ENCODE results near the gene CYCS. TPM values are rescaled to one million over a fixed set of nuclear protein-coding genes. Genes with fewer than 3 reads are reported as not detected.
"Not testable (repeated sequence)": the region's sequence is repeated elsewhere in the genome, so short reads cannot be mapped to it uniquely, and the experiment has no call there.

CYCS gene
- total RNA-seq, 2 experiments from 2014 or later, result 126 to 131 TPM

DNA sequence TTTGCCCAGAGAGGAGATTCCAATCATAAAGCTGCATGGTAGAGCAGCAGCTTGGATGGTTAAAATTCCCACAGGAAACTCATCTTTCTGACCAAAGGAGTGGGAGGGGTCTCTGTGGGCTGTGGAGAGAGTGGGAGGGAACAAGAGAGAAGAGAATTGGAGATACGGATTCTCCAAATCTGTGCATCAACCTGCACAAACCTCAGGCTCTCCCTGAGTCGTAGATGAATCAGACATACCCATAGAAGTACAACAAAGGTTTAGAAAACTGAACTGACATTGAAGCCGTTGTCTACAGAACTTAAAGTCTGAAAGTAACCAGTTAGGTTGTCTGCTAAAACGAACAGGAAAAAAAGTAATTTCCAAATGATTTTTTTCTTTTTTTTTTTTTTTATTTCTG lies 41.9 kb downstream of the CYCS start:
- Mint-ChIP-seq H3K27ac (no peak overlapping the region), H3K27me3 (peaks cover 3% of the 10 kb centered on the region), H3K4me3 (no peak overlapping the region), H3K9me3 (no peaks in the 10 kb centered on the region), H3K36me3 (ENCODE audit: low read depth) (no peaks in the 10 kb centered on the region), H3K4me1 (ENCODE audit: low read depth) (no peaks in the 10 kb centered on the region)
- DNase-seq (no peak), ATAC-seq (ENCODE audit: poor library complexity) (no peak)
- H3K4me1 ChIP-seq (ENCODE audit: insufficient read depth, low read length), result no peaks in the 10 kb centered on the region
- no peak overlapping the region for H3K4me3 ChIP-seq (ENCODE audit: low read length)
- TF ChIP-seq, protein P1, sequence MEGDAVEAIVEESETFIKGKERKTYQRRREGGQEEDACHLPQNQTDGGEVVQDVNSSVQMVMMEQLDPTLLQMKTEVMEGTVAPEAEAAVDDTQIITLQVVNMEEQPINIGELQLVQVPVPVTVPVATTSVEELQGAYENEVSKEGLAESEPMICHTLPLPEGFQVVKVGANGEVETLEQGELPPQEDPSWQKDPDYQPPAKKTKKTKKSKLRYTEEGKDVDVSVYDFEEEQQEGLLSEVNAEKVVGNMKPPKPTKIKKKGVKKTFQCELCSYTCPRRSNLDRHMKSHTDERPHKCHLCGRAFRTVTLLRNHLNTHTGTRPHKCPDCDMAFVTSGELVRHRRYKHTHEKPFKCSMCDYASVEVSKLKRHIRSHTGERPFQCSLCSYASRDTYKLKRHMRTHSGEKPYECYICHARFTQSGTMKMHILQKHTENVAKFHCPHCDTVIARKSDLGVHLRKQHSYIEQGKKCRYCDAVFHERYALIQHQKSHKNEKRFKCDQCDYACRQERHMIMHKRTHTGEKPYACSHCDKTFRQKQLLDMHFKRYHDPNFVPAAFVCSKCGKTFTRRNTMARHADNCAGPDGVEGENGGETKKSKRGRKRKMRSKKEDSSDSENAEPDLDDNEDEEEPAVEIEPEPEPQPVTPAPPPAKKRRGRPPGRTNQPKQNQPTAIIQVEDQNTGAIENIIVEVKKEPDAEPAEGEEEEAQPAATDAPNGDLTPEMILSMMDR (IDR thresholded peaks at IDR 0.05), result no peak
- ChIA-PET CTCF (interaction anchor here (1.7 kb wide), 1 partner anchor 10 kb away, joined by 5 read pairs; no protein-coding TSS in a partner anchor), POLR2A (no interaction called here)
- H3K9me3 ChIP-seq (ENCODE audit: control insufficient read depth in 1 of 2, insufficient read depth in 1 of 2, low read length in 2 of 2), result no peaks in the 10 kb centered on the region
- no peaks in the 10 kb centered on the region for H3K36me3 ChIP-seq (ENCODE audit: insufficient read depth, low read length)
- intact Hi-C loops (cut with DNase I, micrococcal nuclease), result no loop called here
- no peaks in the 10 kb centered on the region for H3K27me3 ChIP-seq (ENCODE audit: control insufficient read depth in 1 of 2, insufficient read depth in 2 of 2, low read length in 2 of 2)
- no peak overlapping the region for H3K27ac ChIP-seq (ENCODE audit: low read depth in 1 of 2, low read length in 2 of 2)

DNA sequence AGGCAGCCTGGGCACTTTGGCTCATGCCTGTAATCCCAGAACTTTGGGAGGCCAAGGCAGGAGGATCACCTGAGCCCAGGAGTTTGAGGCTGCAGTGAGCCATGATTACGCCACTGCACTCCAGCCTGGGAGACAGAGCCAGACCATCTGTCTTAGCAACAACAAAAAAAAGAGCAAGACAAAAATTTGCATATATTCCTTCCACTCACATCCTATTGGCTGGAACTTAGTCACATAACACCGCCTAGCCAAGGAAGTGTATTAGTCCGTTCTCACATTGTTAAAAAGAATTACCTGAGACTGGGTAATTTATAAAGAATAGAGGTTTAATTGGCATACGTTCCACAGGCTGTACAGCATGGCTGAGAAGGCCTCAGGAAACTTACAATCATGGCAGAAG lies 43.0 kb downstream of the CYCS start:
- CTCF ChIA-PET; H3K9me3 ChIP-seq (ENCODE audit: control insufficient read depth in 1 of 2, insufficient read depth in 1 of 2, low read length in 2 of 2); POLR2A ChIA-PET: not testable (repeated sequence)

DNA sequence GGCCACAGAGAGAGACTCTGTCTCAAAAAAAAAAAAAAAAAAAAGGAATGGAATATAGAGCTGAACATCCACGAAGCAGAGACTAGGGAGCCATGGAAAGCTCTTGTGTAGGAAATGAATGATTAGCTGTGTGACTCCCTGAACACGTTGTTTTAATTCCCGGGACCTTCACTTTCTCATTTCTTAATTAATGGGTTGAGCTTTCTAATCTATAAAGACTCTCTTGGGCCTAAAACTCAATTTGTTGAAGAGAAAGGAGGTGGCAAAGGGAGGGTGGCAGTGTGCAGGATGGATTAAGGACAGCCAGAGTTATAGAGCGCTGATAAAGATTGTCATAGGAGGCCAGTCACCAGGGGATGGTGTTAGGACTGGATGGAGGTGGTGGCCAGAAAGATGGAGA lies 48.0 kb downstream of the CYCS start:
- Mint-ChIP-seq H3K9me3 (no peaks in the 10 kb centered on the region), H3K4me1 (ENCODE audit: low read depth) (no peaks in the 10 kb centered on the region), H3K36me3 (ENCODE audit: low read depth) (no peaks in the 10 kb centered on the region), H3K27me3 (peaks cover 5% of the 10 kb centered on the region), H3K4me3 (no peak overlapping the region), H3K27ac (no peak overlapping the region)
- POLR2A ChIA-PET, result interaction anchor here (0.7 kb wide), 1 partner anchor 51 kb away, joined by 3 read pairs; no protein-coding TSS in a partner anchor
- TF ChIP-seq, protein P1 (IDR thresholded peaks at IDR 0.05), result no peak
- DNase-seq (no peak), ATAC-seq (ENCODE audit: poor library complexity) (no peak)
- CTCF ChIA-PET, result interaction anchor here (1.1 kb wide), 1 partner anchor 17 kb away, joined by 5 read pairs; no protein-coding TSS in a partner anchor
- no peaks in the 10 kb centered on the region for H3K4me1 ChIP-seq (ENCODE audit: insufficient read depth, low read length)
- no peak overlapping the region for H3K4me3 ChIP-seq (ENCODE audit: low read length)
- H3K27me3 ChIP-seq (ENCODE audit: control insufficient read depth in 1 of 2, insufficient read depth in 2 of 2, low read length in 2 of 2), result no peaks in the 10 kb centered on the region
- intact Hi-C loops (cut with DNase I, micrococcal nuclease), result loop anchor here in 1 of 2 experiments (10.0 kb wide), 1 partner anchor 162 kb away; no protein-coding TSS in a partner anchor
- no peaks in the 10 kb centered on the region for H3K36me3 ChIP-seq (ENCODE audit: insufficient read depth, low read length)
- no peaks in the 10 kb centered on the region for H3K9me3 ChIP-seq (ENCODE audit: control insufficient read depth in 1 of 2, insufficient read depth in 1 of 2, low read length in 2 of 2)
- no peak overlapping the region for H3K27ac ChIP-seq (ENCODE audit: low read depth in 1 of 2, low read length in 2 of 2)

More for the DNA sequence above, 43.0 kb downstream of the CYCS start:
- H3K27ac Mint-ChIP-seq; H3K4me3 Mint-ChIP-seq; H3K36me3 ChIP-seq (ENCODE audit: insufficient read depth, low read length); H3K4me3 ChIP-seq (ENCODE audit: low read length); H3K27me3 ChIP-seq (ENCODE audit: control insufficient read depth in 1 of 2, insufficient read depth in 2 of 2, low read length in 2 of 2); intact Hi-C loops (cut with DNase I, micrococcal nuclease); H3K27me3 Mint-ChIP-seq; H3K4me1 ChIP-seq (ENCODE audit: insufficient read depth, low read length); DNase-seq; H3K36me3 Mint-ChIP-seq (ENCODE audit: low read depth); H3K4me1 Mint-ChIP-seq (ENCODE audit: low read depth); H3K27ac ChIP-seq (ENCODE audit: low read depth in 1 of 2, low read length in 2 of 2); ATAC-seq (ENCODE audit: poor library complexity); H3K9me3 Mint-ChIP-seq: not testable (repeated sequence)

DNA sequence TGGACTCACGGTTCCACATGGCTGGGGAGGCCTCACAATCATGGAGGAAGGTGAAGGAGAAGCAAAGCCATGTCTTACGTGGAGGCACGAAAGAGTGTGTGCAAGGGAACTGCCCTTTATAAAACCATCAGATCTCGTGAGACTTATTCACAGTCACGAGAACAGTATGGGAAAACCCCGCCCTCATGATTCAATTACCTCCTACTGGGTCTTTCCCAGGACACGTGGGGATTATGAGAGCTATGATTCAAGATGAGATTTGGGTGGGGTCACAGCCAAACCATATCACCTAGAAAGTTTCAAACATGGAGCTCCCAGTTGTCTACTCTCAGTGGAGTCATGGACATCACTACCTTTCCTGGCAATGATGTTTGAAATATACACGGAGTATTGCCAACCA lies 49.6 kb downstream of the CYCS start:
- H3K36me3 ChIP-seq (ENCODE audit: insufficient read depth, low read length), result no peaks in the 10 kb centered on the region
- no peak for ATAC-seq (ENCODE audit: poor library complexity)
- TF ChIP-seq, protein P1 (IDR thresholded peaks at IDR 0.05), result no peak
- Mint-ChIP-seq H3K27ac (no peak overlapping the region), H3K4me1 (ENCODE audit: low read depth) (no peaks in the 10 kb centered on the region), H3K36me3 (ENCODE audit: low read depth) (no peaks in the 10 kb centered on the region), H3K4me3 (no peak overlapping the region), H3K9me3 (no peaks in the 10 kb centered on the region), H3K27me3 (peaks cover 5% of the 10 kb centered on the region)
- no peak overlapping the region for H3K4me3 ChIP-seq (ENCODE audit: low read length)
- CTCF ChIA-PET, result interaction anchor here (0.9 kb wide), 1 partner anchor 263 kb away, joined by 3 read pairs; no protein-coding TSS in a partner anchor
- POLR2A ChIA-PET, result no interaction called here
- no peaks in the 10 kb centered on the region for H3K4me1 ChIP-seq (ENCODE audit: insufficient read depth, low read length)
- no peak overlapping the region for H3K27ac ChIP-seq (ENCODE audit: low read depth in 1 of 2, low read length in 2 of 2)
- peak in 1 of 14 experiments; percentile 31 for DNase-seq
- intact Hi-C loops (cut with DNase I, micrococcal nuclease), result loop anchor here in 1 of 2 experiments (10.0 kb wide), 1 partner anchor 161 kb away; no protein-coding TSS in a partner anchor
- H3K9me3 ChIP-seq (ENCODE audit: control insufficient read depth in 1 of 2, insufficient read depth in 1 of 2, low read length in 2 of 2), result no peaks in the 10 kb centered on the region
- H3K27me3 ChIP-seq (ENCODE audit: control insufficient read depth in 1 of 2, insufficient read depth in 2 of 2, low read length in 2 of 2), result no peaks in the 10 kb centered on the region
